SK-N-SH treated with all-trans-retinoic acid at 6 μM for 48 hours (cell line): ENCODE measurements around the gene AHCYL2.

Experiments used
- ARNTL ChIP-seq: fragments of 450-650 bp; formaldehyde crosslinking; IDR thresholded peaks from 2 replicates; pipeline ENCODE4 v1.5.0; 2020; ENCODE audit warnings: low read depth, mild to moderate bottlenecking, moderate library complexity, borderline replicate concordance
- BACH2 ChIP-seq: fragments of 250-450 bp; sonication (Bioruptor Pico); IDR thresholded peaks from 2 replicates; pipeline ENCODE4 v1.9.0; 2021; ENCODE audit warnings: mild to moderate bottlenecking, borderline replicate concordance
- CREB5 ChIP-seq: fragments of 250-450 bp; sonication (Bioruptor Pico); IDR thresholded peaks from 2 replicates; pipeline ENCODE4 v1.5.1; 2020; ENCODE audit warnings: low read depth, mild to moderate bottlenecking, moderate library complexity
- CSDC2 ChIP-seq: fragments of 250-450 bp; sonication (Bioruptor Pico); IDR thresholded peaks from 2 replicates; pipeline ENCODE4 v1.5.0; 2020; ENCODE audit warnings: mild to moderate bottlenecking, moderate library complexity
- ESRRG ChIP-seq: fragments of 250-450 bp; sonication (Bioruptor Pico); IDR thresholded peaks from 2 replicates; pipeline ENCODE4 v1.6.1; 2021; ENCODE audit warnings: mild to moderate bottlenecking
- GLIS3 ChIP-seq: fragments of 250-450 bp; sonication (Bioruptor Pico); IDR thresholded peaks from 2 replicates; pipeline ENCODE4 v1.5.0; 2020; ENCODE audit warnings: mild to moderate bottlenecking, moderate library complexity
- ISL1 ChIP-seq: fragments of 250-450 bp; sonication (Bioruptor Pico); IDR thresholded peaks from 2 replicates; pipeline ENCODE4 v2.1.2; 2022; ENCODE audit warnings: mild to moderate bottlenecking, moderate library complexity
- PPARA ChIP-seq: fragments of 250-450 bp; sonication (Bioruptor Pico); IDR thresholded peaks from 2 replicates; pipeline ENCODE4 v1.5.0; 2020; ENCODE audit warnings: mild to moderate bottlenecking, borderline replicate concordance
- SNAI2 ChIP-seq: fragments of 250-450 bp; sonication (Bioruptor Pico); IDR thresholded peaks from 2 replicates; pipeline ENCODE4 v1.5.0; 2020; ENCODE audit warnings: mild to moderate bottlenecking, moderate library complexity
- TCF4 ChIP-seq: fragments of 250-450 bp; sonication (Bioruptor Pico); IDR thresholded peaks from 2 replicates; pipeline ENCODE4 v1.8.0; 2021; ENCODE audit warnings: mild to moderate bottlenecking, moderate library complexity, borderline replicate concordance
- TOX ChIP-seq: fragments of 250-450 bp; sonication (Bioruptor Pico); IDR thresholded peaks from 2 replicates; pipeline ENCODE4 v1.8.0; 2021; ENCODE audit warnings: mild to moderate bottlenecking, moderate library complexity, borderline replicate concordance
- ZC3H10 ChIP-seq: fragments of 250-450 bp; sonication (Bioruptor Pico); IDR thresholded peaks from 2 replicates; pipeline ENCODE4 v1.5.1; 2021; ENCODE audit warnings: mild to moderate bottlenecking, moderate library complexity
- ZFP3 ChIP-seq: fragments of 250-450 bp; sonication (Bioruptor Pico); IDR thresholded peaks from 2 replicates; pipeline ENCODE4 v1.5.0; 2020; ENCODE audit warnings: mild to moderate bottlenecking, moderate library complexity
- ZNF70 ChIP-seq: fragments of 450-650 bp; formaldehyde crosslinking; IDR thresholded peaks from 2 replicates; pipeline ENCODE4 v1.5.0; 2020; ENCODE audit warnings: mild to moderate bottlenecking, moderate library complexity

- TF ChIP-seq CSDC2 (no peak), CREB5 (CRISPR knock-in tag) (no peak), ISL1 (CRISPR knock-in tag) (no peak), GLIS3 (CRISPR knock-in tag) (no peak), TOX (CRISPR knock-in tag) (no peak), TCF4 (no peak), ZNF70 (CRISPR knock-in tag) (no peak), ARNTL (CRISPR knock-in tag) (no peak), ZC3H10 (CRISPR knock-in tag) (no peak), BACH2 (CRISPR knock-in tag) (no peak), PPARA (CRISPR knock-in tag) (no peak), ZFP3 (CRISPR knock-in tag) (no peak), ESRRG (no peak), SNAI2 (CRISPR knock-in tag) (no peak)
Measured at GRCh38 chr7:129332254-129333035, 107.6 kb downstream of the AHCYL2 start.
